Hepatocyte (in vitro differentiated cells): ENCODE results near the gene ERC2.

Source experiments
- CTCF ChIP-seq: fragments of 200-600 bp; sonication (generic); IDR thresholded peaks from 2 replicates; pipeline ENCODE4 v1.5.1; 2016; ENCODE audit warnings: antibody characterized with exemption, mild to moderate bottlenecking; ENCODE audit not compliant: poor library complexity
- EZH2phosphoT487 ChIP-seq: fragments of 200-600 bp; sonication (generic); IDR thresholded peaks from one replicate; pipeline ENCODE4 v1.6.1; 2018; ENCODE audit warnings: antibody characterized with exemption, mild to moderate bottlenecking, low read depth, moderate library complexity; ENCODE audit not compliant: unreplicated experiment, severe bottlenecking

GRCh38 chr3:55617385-55617784, 850.9 kb downstream of the ERC2 start:
- TF ChIP-seq EZH2phosphoT487 = no peak
- TF ChIP-seq CTCF = no peak
